NCI-H345 (cell line): Measurements from ENCODE around the gene CPA1.
"Not testable (repeated sequence)": the region's sequence is repeated elsewhere in the genome, so short reads cannot be mapped to it uniquely, and the experiment has no call there.

Source experiments
- DNase-seq: peaks from one replicate; lab custom pipeline; 2025; lab: John Stamatoyannopoulos, UW

Gene CPA1

GRCh38 chr7:130372402-130373165 is 7.7 kb upstream of the CPA1 start:
- no peak for DNase-seq

DNA sequence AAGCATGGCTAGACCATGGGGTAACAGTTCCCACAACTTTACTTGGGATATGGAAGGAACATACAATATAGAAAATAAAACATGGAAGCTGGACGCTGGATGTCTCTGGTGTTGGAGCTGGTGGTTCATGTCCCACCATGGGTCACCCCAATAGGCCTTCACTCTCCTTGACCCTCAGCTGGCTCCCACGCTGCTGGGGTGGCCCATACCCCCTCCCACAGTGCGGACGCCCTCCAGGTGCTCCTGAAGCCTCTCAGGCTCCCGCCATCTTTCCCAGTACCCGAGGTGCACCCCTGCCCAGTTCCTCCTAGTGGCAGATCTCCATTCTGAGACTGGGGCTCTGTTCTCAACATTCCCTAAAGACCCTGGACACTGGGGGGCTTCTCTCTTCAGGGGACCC is 5.8 kb upstream of the CPA1 start:
- DNase-seq, result no peak

DNA sequence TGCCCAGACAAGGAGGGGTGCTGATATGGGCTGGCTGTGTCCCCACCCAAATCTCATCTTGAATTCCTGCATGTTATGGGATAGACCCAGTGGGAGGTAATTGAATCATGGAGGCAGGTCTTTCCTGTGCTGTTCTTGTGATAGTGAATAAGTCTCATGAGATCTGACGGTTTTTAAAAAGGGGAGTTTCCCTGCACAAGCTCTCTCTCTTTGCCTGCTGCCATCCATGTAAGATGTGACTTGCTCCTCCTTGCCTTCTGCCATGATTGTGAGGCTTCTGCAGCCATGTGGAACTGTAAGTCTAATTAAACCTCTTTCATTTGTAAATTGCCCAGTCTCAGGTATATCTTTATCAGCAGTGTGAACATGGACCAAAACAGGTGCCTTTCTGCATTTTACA is 3.8 kb upstream of the CPA1 start:
- not testable (repeated sequence) for DNase-seq

- DNase-seq, result no peak
Observed at GRCh38 chr7:130377178-130377577, 3.1 kb upstream of the CPA1 start.

GRCh38 chr7:130379019-130379418 is 1.3 kb upstream of the CPA1 start:
- no peak for DNase-seq

GRCh38 chr7:130379532-130379920 is 768 bp upstream of the CPA1 start:
- no peak for DNase-seq

GRCh38 chr7:130380861-130381455 is 664 bp downstream of the CPA1 start:
- DNase-seq, result no peak

DNA sequence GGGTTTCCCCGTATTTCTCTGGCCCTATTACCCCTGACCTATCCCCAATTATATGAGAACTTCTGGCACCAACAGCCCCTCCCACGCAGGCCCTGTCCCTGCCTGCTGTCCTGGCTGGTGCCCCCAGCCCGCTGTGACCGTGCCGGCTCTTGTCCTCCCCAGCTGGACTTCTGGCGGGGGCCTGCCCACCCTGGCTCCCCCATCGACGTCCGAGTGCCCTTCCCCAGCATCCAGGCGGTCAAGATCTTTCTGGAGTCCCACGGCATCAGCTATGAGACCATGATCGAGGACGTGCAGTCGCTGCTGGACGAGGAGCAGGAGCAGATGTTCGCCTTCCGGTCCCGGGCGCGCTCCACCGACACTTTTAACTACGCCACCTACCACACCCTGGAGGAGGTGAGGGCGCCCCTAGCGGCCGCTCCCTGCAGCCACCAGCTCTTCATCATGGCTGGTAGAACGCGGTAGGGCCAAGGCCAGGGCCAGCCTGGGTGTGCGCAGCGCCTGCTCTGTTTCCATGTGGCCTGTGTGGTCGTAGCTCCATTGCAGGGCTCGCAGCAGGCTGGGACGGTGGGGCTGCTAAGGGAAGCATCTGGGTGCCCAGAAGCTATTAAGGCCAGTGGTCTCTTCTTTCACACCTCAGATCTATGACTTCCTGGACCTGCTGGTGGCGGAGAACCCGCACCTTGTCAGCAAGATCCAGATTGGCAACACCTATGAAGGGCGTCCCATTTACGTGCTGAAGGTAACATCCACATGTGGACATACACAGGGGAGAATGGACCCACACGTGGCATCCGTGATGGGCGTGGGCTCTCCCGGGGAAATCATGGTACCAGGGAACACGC is 1.4 kb downstream of the CPA1 start:
- no peak for DNase-seq

DNA sequence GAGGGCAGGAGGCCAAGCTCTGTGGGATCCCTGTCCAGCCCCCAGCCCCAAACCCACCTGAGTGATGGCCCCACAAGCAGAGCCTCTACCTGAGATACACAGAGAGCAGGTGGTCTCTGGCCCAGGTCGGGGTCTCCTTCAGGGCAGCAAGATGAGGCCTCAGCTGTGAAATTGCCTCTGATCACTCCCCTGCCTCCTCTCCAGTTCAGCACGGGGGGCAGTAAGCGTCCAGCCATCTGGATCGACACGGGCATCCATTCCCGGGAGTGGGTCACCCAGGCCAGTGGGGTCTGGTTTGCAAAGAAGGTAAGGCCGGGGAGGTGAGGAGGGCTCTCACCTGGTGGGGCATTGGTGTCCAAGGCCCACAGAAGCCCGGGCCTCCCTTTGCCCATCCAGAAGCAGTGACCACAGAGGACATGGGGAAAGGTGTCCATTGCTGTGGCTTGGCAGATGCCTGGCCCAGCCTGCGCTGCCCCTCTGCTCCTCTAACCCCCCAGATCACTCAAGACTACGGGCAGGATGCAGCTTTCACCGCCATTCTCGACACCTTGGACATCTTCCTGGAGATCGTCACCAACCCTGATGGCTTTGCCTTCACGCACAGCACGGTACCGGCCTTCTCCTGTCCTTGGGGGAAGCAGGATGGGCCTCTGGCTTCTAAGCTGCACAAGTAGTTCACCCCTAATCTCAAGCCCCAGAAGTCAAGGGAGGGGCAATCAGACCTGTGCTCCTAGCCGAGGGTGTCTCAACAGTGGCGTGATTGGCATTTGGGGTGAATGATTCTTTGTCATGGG is 3.1 kb downstream of the CPA1 start:
- DNase-seq, result no peak

GRCh38 chr7:130384371-130384801 is 4.1 kb downstream of the CPA1 start:
- DNase-seq, result no peak

DNA sequence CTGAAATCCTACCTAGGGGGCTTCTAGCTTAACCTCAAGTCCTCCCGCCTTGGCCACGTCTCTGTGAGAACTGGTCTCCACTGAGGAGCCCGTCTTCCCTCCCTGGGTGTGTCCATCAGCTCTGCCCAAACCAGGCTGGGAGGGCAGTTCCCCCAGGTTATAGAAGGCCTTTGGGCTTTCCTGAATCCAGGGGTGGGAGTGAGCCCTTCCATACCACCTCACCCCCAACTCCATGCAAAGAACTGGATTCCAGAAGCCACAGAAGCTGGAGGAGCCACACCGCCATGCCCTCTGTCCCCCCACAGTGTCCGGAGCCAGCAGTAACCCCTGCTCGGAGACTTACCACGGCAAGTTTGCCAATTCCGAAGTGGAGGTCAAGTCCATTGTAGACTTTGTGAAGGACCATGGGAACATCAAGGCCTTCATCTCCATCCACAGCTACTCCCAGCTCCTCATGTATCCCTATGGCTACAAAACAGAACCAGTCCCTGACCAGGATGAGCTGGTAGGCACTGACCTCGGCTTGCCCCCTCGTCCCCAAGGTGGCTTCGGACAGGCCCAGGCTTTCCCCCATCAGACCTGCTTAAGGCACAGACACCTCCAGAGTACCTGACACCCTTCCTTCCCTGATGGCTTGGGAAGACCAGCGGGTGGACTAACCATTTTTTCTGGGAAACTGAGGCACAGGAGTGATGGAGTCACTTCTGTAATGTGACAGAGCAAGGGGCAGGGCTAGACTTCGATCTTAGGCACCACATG is 4.7 kb downstream of the CPA1 start:
- DNase-seq, result no peak

- DNase-seq, result no peak
Observed at GRCh38 chr7:130385600-130386066, 5.3 kb downstream of the CPA1 start.

GRCh38 chr7:130386876-130387275 is 6.6 kb downstream of the CPA1 start:
- no peak for DNase-seq

DNA sequence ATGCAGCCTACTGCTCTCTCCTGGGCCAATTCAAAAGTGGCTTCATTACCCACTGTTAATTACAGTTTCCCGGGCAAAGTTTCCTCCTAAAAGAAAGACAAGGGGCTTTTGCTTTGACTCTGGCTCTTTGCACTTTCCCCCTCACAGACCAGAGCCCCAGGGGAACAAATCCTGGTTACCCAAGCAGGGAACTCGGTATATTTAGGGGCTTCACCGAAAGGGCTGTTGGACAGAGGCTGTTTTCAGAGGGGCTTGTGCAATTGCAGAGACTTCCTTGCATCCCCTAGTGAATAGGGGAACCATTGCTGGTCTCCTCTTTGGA is 7.0 kb downstream of the CPA1 start:
- DNase-seq, result no peak

GRCh38 chr7:130387628-130388403 is 7.5 kb downstream of the CPA1 start:
- DNase-seq, result no peak

GRCh38 chr7:130388671-130389070 is 8.4 kb downstream of the CPA1 start:
- no peak for DNase-seq

- DNase-seq, result no peak
Observed at GRCh38 chr7:130390486-130390885, 10.2 kb downstream of the CPA1 start.

GRCh38 chr7:130393101-130393561 is 12.8 kb downstream of the CPA1 start:
- DNase-seq, result no peak

GRCh38 chr7:130393841-130394411 is 13.6 kb downstream of the CPA1 start:
- DNase-seq, result no peak
